NCI-H226 (cell line): ENCODE measurements around the gene RBM39.
"Not testable (repeated sequence)": the region's sequence is repeated elsewhere in the genome, so short reads cannot be mapped to it uniquely, and the experiment has no call there.

Experiments used
- DNase-seq: peaks from one replicate; pipeline ENCODE4 v3.0.0-alpha.2; 2015

RBM39 gene

GRCh38 chr20:35724321-35725230, 17.5 kb downstream of the RBM39 start:
- DNase-seq, result no peak

- not testable (repeated sequence) for DNase-seq
Observed at GRCh38 chr20:35723652-35724320, 18.3 kb downstream of the RBM39 start.

GRCh38 chr20:35723275-35723639, 18.8 kb downstream of the RBM39 start:
- DNase-seq, result not testable (repeated sequence)

- no peak for DNase-seq
Observed at GRCh38 chr20:35721621-35722020, 20.4 kb downstream of the RBM39 start.

GRCh38 chr20:35721219-35721618, 20.8 kb downstream of the RBM39 start:
- no peak for DNase-seq

GRCh38 chr20:35720165-35721123, 21.6 kb downstream of the RBM39 start:
- DNase-seq, result no peak

- no peak for DNase-seq
Observed at GRCh38 chr20:35719717-35720116, 22.3 kb downstream of the RBM39 start.

GRCh38 chr20:35718972-35719635, 23.0 kb downstream of the RBM39 start:
- no peak for DNase-seq

GRCh38 chr20:35718321-35718720, 23.7 kb downstream of the RBM39 start:
- DNase-seq, result not testable (repeated sequence)

- no peak for DNase-seq
Observed at GRCh38 chr20:35716330-35716729, 25.7 kb downstream of the RBM39 start.

- DNase-seq, result no peak
Observed at GRCh38 chr20:35715652-35716051, 26.4 kb downstream of the RBM39 start.

- DNase-seq, result no peak
Observed at GRCh38 chr20:35714127-35714526, 27.9 kb downstream of the RBM39 start.

- DNase-seq, result not testable (repeated sequence)
Observed at GRCh38 chr20:35713120-35713519, 28.9 kb downstream of the RBM39 start.

- no peak for DNase-seq
Observed at GRCh38 chr20:35711588-35712209, 30.4 kb downstream of the RBM39 start.

GRCh38 chr20:35710884-35711587, 31.0 kb downstream of the RBM39 start:
- DNase-seq, result no peak

GRCh38 chr20:35710039-35710438, 32.0 kb downstream of the RBM39 start:
- DNase-seq, result no peak

GRCh38 chr20:35709259-35709658, 32.8 kb downstream of the RBM39 start:
- DNase-seq, result no peak

GRCh38 chr20:35708502-35708901, 33.6 kb downstream of the RBM39 start:
- DNase-seq, result no peak

GRCh38 chr20:35706591-35707529, 35.2 kb downstream of the RBM39 start:
- not testable (repeated sequence) for DNase-seq

- not testable (repeated sequence) for DNase-seq
Observed at GRCh38 chr20:35705894-35706293, 36.2 kb downstream of the RBM39 start.
